HEK293 (cell line): ENCODE data around the gene DUSP23.

Experiments used
- CTCF ChIP-seq: fragments of 450-650 bp; formaldehyde crosslinking; IDR thresholded peaks from 2 replicates; pipeline ENCODE4 v1.5.1; 2016; ENCODE audit warnings: missing biosample characterization, missing genetic modification characterization
- KLF1 ChIP-seq: fragments of 450-650 bp; formaldehyde crosslinking; IDR thresholded peaks from 2 replicates; pipeline ENCODE4 v1.5.1; 2016; ENCODE audit warnings: missing biosample characterization, missing genetic modification characterization
- REST ChIP-seq: fragments of 450-650 bp; formaldehyde crosslinking; IDR thresholded peaks from 2 replicates; pipeline ENCODE4 v1.5.1; 2016; ENCODE audit warnings: missing biosample characterization, missing genetic modification characterization
- ZBTB11 ChIP-seq: fragments of 450-650 bp; formaldehyde crosslinking; conservative IDR thresholded peaks from 2 replicates; pipeline ENCODE4 v1.5.1; 2016; ENCODE audit warnings: low read depth, missing biosample characterization, missing genetic modification characterization
- ZNF639 ChIP-seq: fragments of 450-650 bp; formaldehyde crosslinking; IDR thresholded peaks from 2 replicates; pipeline ENCODE4 v1.5.1; 2016; ENCODE audit warnings: missing biosample characterization, missing genetic modification characterization
- ZSCAN30 ChIP-seq: fragments of 450-650 bp; IDR thresholded peaks from 2 replicates; pipeline ENCODE4 v1.5.1; 2018; ENCODE audit warnings: missing biosample characterization, mild to moderate bottlenecking, missing genetic modification characterization, moderate library complexity
- TF ChIP-seq, protein P1 (sequence below): fragments of 450-650 bp; formaldehyde crosslinking; IDR thresholded peaks from 2 replicates; pipeline ENCODE4 v1.5.1; 2016; ENCODE audit warnings: missing biosample characterization, missing genetic modification characterization
- TF ChIP-seq, protein P2 (sequence below): fragments of 450-650 bp; formaldehyde crosslinking; IDR thresholded peaks from 2 replicates; pipeline ENCODE4 v1.5.1; 2016; ENCODE audit warnings: missing biosample characterization, missing genetic modification characterization

- TF ChIP-seq, protein P1, sequence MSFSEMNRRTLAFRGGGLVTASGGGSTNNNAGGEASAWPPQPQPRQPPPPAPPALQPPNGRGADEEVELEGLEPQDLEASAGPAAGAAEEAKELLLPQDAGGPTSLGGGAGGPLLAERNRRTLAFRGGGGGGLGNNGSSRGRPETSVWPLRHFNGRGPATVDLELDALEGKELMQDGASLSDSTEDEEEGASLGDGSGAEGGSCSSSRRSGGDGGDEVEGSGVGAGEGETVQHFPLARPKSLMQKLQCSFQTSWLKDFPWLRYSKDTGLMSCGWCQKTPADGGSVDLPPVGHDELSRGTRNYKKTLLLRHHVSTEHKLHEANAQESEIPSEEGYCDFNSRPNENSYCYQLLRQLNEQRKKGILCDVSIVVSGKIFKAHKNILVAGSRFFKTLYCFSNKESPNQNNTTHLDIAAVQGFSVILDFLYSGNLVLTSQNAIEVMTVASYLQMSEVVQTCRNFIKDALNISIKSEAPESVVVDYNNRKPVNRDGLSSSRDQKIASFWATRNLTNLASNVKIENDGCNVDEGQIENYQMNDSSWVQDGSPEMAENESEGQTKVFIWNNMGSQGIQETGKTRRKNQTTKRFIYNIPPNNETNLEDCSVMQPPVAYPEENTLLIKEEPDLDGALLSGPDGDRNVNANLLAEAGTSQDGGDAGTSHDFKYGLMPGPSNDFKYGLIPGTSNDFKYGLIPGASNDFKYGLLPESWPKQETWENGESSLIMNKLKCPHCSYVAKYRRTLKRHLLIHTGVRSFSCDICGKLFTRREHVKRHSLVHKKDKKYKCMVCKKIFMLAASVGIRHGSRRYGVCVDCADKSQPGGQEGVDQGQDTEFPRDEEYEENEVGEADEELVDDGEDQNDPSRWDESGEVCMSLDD (tag by site-specific recombination), result no peak
- TF ChIP-seq, protein P2, sequence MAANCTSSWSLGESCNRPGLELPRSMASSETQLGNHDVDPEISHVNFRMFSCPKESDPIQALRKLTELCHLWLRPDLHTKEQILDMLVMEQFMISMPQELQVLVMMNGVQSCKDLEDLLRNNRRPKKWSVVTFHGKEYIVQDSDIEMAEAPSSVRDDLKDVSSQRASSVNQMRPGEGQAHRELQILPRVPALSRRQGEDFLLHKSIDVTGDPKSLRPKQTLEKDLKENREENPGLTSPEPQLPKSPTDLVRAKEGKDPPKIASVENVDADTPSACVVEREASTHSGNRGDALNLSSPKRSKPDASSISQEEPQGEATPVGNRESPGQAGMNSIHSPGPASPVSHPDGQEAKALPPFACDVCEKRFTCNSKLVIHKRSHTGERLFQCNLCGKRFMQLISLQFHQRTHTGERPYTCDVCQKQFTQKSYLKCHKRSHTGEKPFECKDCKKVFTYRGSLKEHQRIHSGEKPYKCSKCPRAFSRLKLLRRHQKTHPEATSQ, result no peak
- TF ChIP-seq ZNF639 (tag by site-specific recombination) (no peak), ZBTB11 (tag by site-specific recombination) (no peak), CTCF (no peak), ZSCAN30 (tag by site-specific recombination) (no peak), KLF1 (tag by site-specific recombination) (no peak), REST (tag by site-specific recombination) (no peak)
Observed at GRCh38 chr1:159749630-159750029, 31.1 kb upstream of the DUSP23 start.
